Loucy (cell line): ENCODE measurements around the gene CEP164.

Source experiments
- CTCF ChIP-seq: fragments of 200-600 bp; sonication (generic); conservative IDR thresholded peaks from 2 replicates; pipeline ENCODE4 v1.5.1; 2014; ENCODE audit warnings: mild to moderate bottlenecking, antibody characterized with exemption, low read length
- EZH2phosphoT487 ChIP-seq: fragments of 200-600 bp; IDR thresholded peaks from 2 replicates; pipeline ENCODE4 v1.6.1; 2018; ENCODE audit warnings: antibody characterized with exemption, mild to moderate bottlenecking, moderate library complexity, borderline replicate concordance

GRCh38 chr11:117300773-117301172 is 26.9 kb upstream of the CEP164 start:
- TF ChIP-seq CTCF (no peak), EZH2phosphoT487 (no peak)
